22Rv1 (cell line): ENCODE results near the gene TANGO2.

ENCODE experiments used
- ZFX ChIP-seq: fragments of 450-650 bp; IDR thresholded peaks from 2 replicates; pipeline ENCODE4 v1.6.1; 2017; ENCODE audit warnings: antibody characterized with exemption, borderline replicate concordance
- TF ChIP-seq, protein P1 (sequence below): fragments of 450-650 bp; IDR thresholded peaks from 2 replicates; pipeline ENCODE4 v1.5.1; 2017; ENCODE audit warnings: mild to moderate bottlenecking

GRCh38 chr22:20000246-20001081 lies 20.4 kb upstream of the TANGO2 start:
- TF ChIP-seq, protein P1, sequence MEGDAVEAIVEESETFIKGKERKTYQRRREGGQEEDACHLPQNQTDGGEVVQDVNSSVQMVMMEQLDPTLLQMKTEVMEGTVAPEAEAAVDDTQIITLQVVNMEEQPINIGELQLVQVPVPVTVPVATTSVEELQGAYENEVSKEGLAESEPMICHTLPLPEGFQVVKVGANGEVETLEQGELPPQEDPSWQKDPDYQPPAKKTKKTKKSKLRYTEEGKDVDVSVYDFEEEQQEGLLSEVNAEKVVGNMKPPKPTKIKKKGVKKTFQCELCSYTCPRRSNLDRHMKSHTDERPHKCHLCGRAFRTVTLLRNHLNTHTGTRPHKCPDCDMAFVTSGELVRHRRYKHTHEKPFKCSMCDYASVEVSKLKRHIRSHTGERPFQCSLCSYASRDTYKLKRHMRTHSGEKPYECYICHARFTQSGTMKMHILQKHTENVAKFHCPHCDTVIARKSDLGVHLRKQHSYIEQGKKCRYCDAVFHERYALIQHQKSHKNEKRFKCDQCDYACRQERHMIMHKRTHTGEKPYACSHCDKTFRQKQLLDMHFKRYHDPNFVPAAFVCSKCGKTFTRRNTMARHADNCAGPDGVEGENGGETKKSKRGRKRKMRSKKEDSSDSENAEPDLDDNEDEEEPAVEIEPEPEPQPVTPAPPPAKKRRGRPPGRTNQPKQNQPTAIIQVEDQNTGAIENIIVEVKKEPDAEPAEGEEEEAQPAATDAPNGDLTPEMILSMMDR = no peak
- no peak for TF ChIP-seq ZFX
